HG02759 (cell line): ENCODE data around the gene FLCN.

Experiments used
- ATAC-seq: cut with Tn5 transposase; IDR thresholded peaks from one replicate; pipeline ENCODE4 v1.9.1; 2021; ENCODE audit warnings: mild to moderate bottlenecking, moderate library complexity; ENCODE audit not compliant: unreplicated experiment

Gene FLCN

DNA sequence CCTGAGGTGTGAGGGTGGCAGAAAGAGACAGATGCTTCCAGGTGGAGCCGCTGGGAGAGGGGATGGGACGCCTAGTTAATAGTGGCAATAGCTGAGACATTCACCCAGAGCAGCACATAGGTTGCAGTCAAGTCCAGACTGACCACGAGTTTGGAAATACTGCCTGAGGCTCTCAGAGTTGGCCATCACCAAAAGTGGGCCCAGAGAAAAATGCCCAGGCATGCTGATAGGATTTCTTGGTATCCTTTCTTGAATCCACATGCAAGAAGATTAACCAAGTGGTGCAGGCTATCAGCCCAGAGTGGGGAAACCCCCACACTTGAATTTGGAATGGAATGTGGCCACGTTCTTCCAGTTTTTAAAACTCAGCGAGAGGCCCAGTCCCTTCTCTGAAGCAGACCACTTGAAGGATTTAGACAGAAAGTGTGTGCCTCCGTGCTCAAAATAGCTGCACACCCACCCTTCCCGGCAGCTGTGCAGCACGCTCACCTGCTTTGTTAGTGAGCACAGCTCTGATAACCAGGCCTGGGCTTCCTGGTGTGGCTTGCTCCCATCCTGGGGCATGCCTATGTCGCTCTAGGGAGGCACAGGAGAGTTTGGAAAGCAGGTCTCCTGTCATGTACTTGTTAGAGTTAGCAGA lies 66.5 kb downstream of the FLCN start:
- ATAC-seq = no peak

DNA sequence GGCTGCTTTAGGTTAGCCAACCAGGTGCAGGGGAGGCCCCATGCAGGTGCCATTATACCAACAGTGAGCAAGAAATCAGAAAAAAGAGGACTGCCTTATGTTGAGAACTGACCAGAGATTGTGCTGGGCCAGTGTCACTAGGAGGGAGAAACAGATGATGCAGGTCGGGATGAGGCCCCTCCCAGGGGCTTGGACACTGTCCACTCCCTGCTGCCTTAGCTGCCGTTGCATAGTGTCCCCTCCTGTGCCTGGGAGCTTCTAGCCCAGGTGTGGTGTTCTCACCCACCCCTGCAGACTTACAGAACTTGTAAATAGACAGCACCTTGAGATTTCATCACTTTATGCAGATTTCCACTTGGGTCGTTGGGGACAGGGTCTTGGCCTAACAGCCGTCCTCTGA lies 67.6 kb downstream of the FLCN start:
- ATAC-seq = no peak

- no peak for ATAC-seq
Observed at GRCh38 chr17:17168401-17168800, 68.6 kb downstream of the FLCN start.

GRCh38 chr17:17167986-17168385 lies 69.0 kb downstream of the FLCN start:
- no peak for ATAC-seq

DNA sequence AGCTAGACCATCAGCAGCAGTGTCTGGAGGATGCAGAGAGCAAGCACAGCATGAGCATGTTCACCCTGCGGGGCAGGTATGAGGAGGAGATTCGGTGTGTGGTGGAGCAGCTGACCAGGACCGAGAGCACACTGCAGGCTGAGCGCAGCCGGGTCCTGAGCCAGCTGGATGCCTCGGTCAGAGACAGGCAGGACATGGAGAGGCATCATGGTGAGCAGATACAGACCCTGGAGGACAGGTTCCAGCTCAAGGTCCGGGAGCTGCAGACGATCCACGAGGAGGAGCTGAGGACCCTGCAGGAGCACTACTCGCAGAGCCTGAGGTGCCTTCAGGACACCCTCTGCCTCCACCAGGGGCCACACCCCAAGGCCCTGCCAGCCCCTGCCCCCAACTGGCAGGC lies 69.6 kb downstream of the FLCN start:
- ATAC-seq = no peak

DNA sequence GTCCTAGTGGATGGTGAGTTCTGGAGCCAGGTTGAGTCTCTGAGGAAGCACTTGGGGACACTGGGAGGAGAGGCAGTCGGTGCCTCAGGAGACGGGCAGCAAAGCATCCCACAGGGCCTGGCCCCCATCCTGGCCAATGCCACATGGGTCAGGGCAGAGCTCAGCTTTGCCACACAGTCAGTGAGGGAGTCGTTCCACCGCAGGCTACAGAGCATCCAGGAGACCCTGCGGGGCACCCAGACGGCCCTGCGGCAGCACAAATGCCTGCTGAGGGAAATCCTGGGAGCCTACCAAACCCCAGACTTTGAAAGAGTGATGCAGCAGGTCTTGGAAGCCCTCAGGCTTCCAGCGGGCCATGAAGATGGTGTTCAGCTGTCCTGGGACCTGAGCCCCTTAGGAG lies 70.5 kb downstream of the FLCN start:
- ATAC-seq = no peak

GRCh38 chr17:17165666-17166308 lies 71.2 kb downstream of the FLCN start:
- no peak for ATAC-seq

- ATAC-seq = no peak
Observed at GRCh38 chr17:17164676-17165075, 72.3 kb downstream of the FLCN start.

GRCh38 chr17:17164156-17164555 lies 72.8 kb downstream of the FLCN start:
- no peak for ATAC-seq
